Measurements from ENCODE around the gene PLPP7. TPM values are rescaled to one million over a fixed set of nuclear protein-coding genes. Genes with fewer than 3 reads are reported as not detected.

PLPP7 gene
- total RNA-seq, 1 donor from 2014 or later = 0.20 TPM

GRCh38 chr9:131290036-131290766 is 678 bp downstream of the PLPP7 start:
- Histone ChIP-seq H3K9me3 (ENCODE audit: insufficient read depth, low read depth, low read length) (no peaks in the 10 kb centered on the region), H3K79me2 (ENCODE audit: insufficient read depth, low read length) (no peaks in the 10 kb centered on the region), H3K4me3 (ENCODE audit: insufficient read depth, low read depth, low read length) (peak overlapping the region; percentile 53), H3K36me3 (ENCODE audit: insufficient read depth, low read length) (no peaks in the 10 kb centered on the region), H2AFZ (ENCODE audit: low read depth, low read length) (peak overlapping the region; percentile 93), H4K20me1 (ENCODE audit: insufficient read depth, low read length) (no peaks in the 10 kb centered on the region), H3K4me2 (ENCODE audit: low read length) (peak overlapping the region; percentile 80), H3K9ac (ENCODE audit: low read length) (peak overlapping the region; percentile 65), H3K4me1 (ENCODE audit: insufficient read depth, low read length) (peaks cover 9% of the 10 kb centered on the region), H3K27me3 (ENCODE audit: insufficient read depth, low read length) (no peaks in the 10 kb centered on the region), H3K27ac (ENCODE audit: low read depth, low read length) (no peak overlapping the region)
- no peak overlapping the region for H3K27ac Mint-ChIP-seq (ENCODE audit: unreplicated experiment)
- H3K9me3 Mint-ChIP-seq (ENCODE audit: unreplicated experiment) = no peaks in the 10 kb centered on the region
- no peak for DNase-seq (ENCODE audit: low read depth)
- H3K27me3 Mint-ChIP-seq (ENCODE audit: low read depth, unreplicated experiment) = peaks cover 4% of the 10 kb centered on the region
- no peaks in the 10 kb centered on the region for H3K4me1 Mint-ChIP-seq (ENCODE audit: low read depth, unreplicated experiment)
- H3K4me3 Mint-ChIP-seq (ENCODE audit: unreplicated experiment) = no peak overlapping the region
- FAIRE-seq = no peak
- H3K36me3 Mint-ChIP-seq (ENCODE audit: low read depth, unreplicated experiment) = no peaks in the 10 kb centered on the region
- TF ChIP-seq CTCF (IDR thresholded peaks at IDR 0.05; ENCODE audit: insufficient read depth, low read depth, low read length) (no peak), EZH2 (IDR thresholded peaks at IDR 0.05; ENCODE audit: insufficient read depth, low read length) (no peak)

GRCh38 chr9:131290767-131291370 is 1.3 kb downstream of the PLPP7 start:
- H3K79me2 ChIP-seq (ENCODE audit: insufficient read depth, low read length) = no peaks in the 10 kb centered on the region
- FAIRE-seq = no peak
- H3K27ac ChIP-seq (ENCODE audit: low read depth, low read length) = no peak overlapping the region
- H3K4me1 ChIP-seq (ENCODE audit: insufficient read depth, low read length) = peaks cover 9% of the 10 kb centered on the region
- peak overlapping the region; percentile 80 for H3K4me2 ChIP-seq (ENCODE audit: low read length)
- no peak overlapping the region for H2AFZ ChIP-seq (ENCODE audit: low read depth, low read length)
- H3K4me3 ChIP-seq (ENCODE audit: insufficient read depth, low read depth, low read length) = no peak overlapping the region
- no peaks in the 10 kb centered on the region for H3K9me3 ChIP-seq (ENCODE audit: insufficient read depth, low read depth, low read length)
- DNase-seq (ENCODE audit: low read depth) = no peak
- no peak for TF ChIP-seq CTCF (IDR thresholded peaks at IDR 0.05; ENCODE audit: insufficient read depth, low read depth, low read length)
- TF ChIP-seq EZH2 (IDR thresholded peaks at IDR 0.05; ENCODE audit: insufficient read depth, low read length) = no peak
- no peaks in the 10 kb centered on the region for H3K4me1 Mint-ChIP-seq (ENCODE audit: low read depth, unreplicated experiment)
- no peaks in the 10 kb centered on the region for H4K20me1 ChIP-seq (ENCODE audit: insufficient read depth, low read length)
- peaks cover 11% of the 10 kb centered on the region for H3K27me3 Mint-ChIP-seq (ENCODE audit: low read depth, unreplicated experiment)
- H3K9me3 Mint-ChIP-seq (ENCODE audit: unreplicated experiment) = no peaks in the 10 kb centered on the region
- no peak overlapping the region for H3K9ac ChIP-seq (ENCODE audit: low read length)
- H3K27ac Mint-ChIP-seq (ENCODE audit: unreplicated experiment) = no peak overlapping the region
- no peak overlapping the region for H3K4me3 Mint-ChIP-seq (ENCODE audit: unreplicated experiment)
- no peaks in the 10 kb centered on the region for H3K36me3 Mint-ChIP-seq (ENCODE audit: low read depth, unreplicated experiment)
- H3K27me3 ChIP-seq (ENCODE audit: insufficient read depth, low read length) = no peaks in the 10 kb centered on the region
- no peaks in the 10 kb centered on the region for H3K36me3 ChIP-seq (ENCODE audit: insufficient read depth, low read length)

Measured in astrocyte (in vitro differentiated cells and primary cell).